Mesenchymal stem cell (in vitro differentiated cells and primary cell): ENCODE data around the gene HMGCLL1.

Source experiments
- DNase-seq: peaks from one replicate; pipeline ENCODE4 v3.0.0-alpha.2; 2013
- H2AFZ ChIP-seq: one replicate; pipeline ENCODE4 v1.6.1; 2013; ENCODE audit warnings: low read depth, mild to moderate bottlenecking, control low read depth, inconsistent platforms, low read length, moderate library complexity
- H2AK5ac ChIP-seq: 2 replicates; pipeline ENCODE4 v1.6.1; 2013; ENCODE audit warnings: low read length, moderate library complexity, mild to moderate bottlenecking, inconsistent platforms; ENCODE audit not compliant: severe bottlenecking
- H2BK120ac ChIP-seq: one replicate; pipeline ENCODE4 v1.6.1; 2013; ENCODE audit warnings: low read depth, mild to moderate bottlenecking, inconsistent platforms, low read length, moderate library complexity
- H2BK12ac ChIP-seq, 2 experiments: one replicate each; pipeline ENCODE4 v1.6.1; 2013; ENCODE audit warnings: inconsistent platforms in 2 of 2, low read length in 2 of 2, mild to moderate bottlenecking in 2 of 2, moderate library complexity in 2 of 2, control low read depth in 1 of 2
- H2BK15ac ChIP-seq: one replicate; pipeline ENCODE4 v1.6.1; 2013; ENCODE audit warnings: mild to moderate bottlenecking, low read depth, inconsistent platforms; ENCODE audit not compliant: poor library complexity, severe bottlenecking
- H2BK5ac ChIP-seq: 2 replicates; pipeline ENCODE4 v1.6.1; 2013; ENCODE audit warnings: low read depth, mild to moderate bottlenecking, low read length, control low read depth, inconsistent platforms; ENCODE audit not compliant: poor library complexity, severe bottlenecking
- H3K14ac ChIP-seq, 2 experiments: one replicate each; pipeline ENCODE4 v1.6.1; 2013; ENCODE audit warnings: inconsistent platforms in 2 of 2, low read length in 2 of 2, control low read depth in 1 of 2, mild to moderate bottlenecking in 1 of 2, moderate library complexity in 1 of 2
- H3K18ac ChIP-seq, 2 experiments: one replicate each; pipeline ENCODE4 v1.6.1; 2013; ENCODE audit warnings: inconsistent platforms in 2 of 2, low read length in 2 of 2, control low read depth in 1 of 2, low read depth in 1 of 2, mild to moderate bottlenecking in 1 of 2
- H3K23ac ChIP-seq, 2 experiments: one replicate each; pipeline ENCODE4 v1.6.1; 2013; ENCODE audit warnings: inconsistent platforms in 2 of 2, low read length in 2 of 2, mild to moderate bottlenecking in 2 of 2, moderate library complexity in 2 of 2, control low read depth in 1 of 2
- H3K27ac ChIP-seq: 2 replicates; pipeline ENCODE4 v1.5.1; 2013; ENCODE audit warnings: mild to moderate bottlenecking, moderate library complexity, low read length, control low read depth, inconsistent platforms; ENCODE audit not compliant: poor library complexity, severe bottlenecking
- H3K27me3 ChIP-seq, 2 experiments: 2 replicates each; pipeline versions ENCODE4 v1.6.1 to v1.7.0; 2013; ENCODE audit warnings: low read length in 2 of 2, mild to moderate bottlenecking in 2 of 2, moderate library complexity in 2 of 2, control low read depth in 1 of 2, inconsistent platforms in 1 of 2; ENCODE audit not compliant: control insufficient read depth in 1 of 2, insufficient read depth in 1 of 2
- H3K36me3 ChIP-seq, 2 experiments: 2 replicates each; pipeline versions ENCODE4 v1.6.1 to v1.7.0; 2013; ENCODE audit warnings: low read length in 2 of 2, control low read depth in 1 of 2, inconsistent platforms in 1 of 2, low read depth in 1 of 2, mild to moderate bottlenecking in 1 of 2; ENCODE audit not compliant: insufficient read depth in 2 of 2, control insufficient read depth in 1 of 2
- H3K4ac ChIP-seq, 2 experiments: one replicate each; pipeline ENCODE4 v1.6.1; 2013; ENCODE audit warnings: inconsistent platforms in 2 of 2, low read length in 2 of 2, mild to moderate bottlenecking in 2 of 2, moderate library complexity in 2 of 2, control low read depth in 1 of 2, low read depth in 1 of 2
- H3K4me1 ChIP-seq: 2 replicates; pipeline ENCODE4 v1.6.1; 2013; ENCODE audit warnings: low read depth, low read length, control low read depth; ENCODE audit not compliant: control insufficient read depth, insufficient read depth
- H3K4me2 ChIP-seq: 2 replicates; pipeline ENCODE4 v1.6.1; 2013; ENCODE audit warnings: low read length, mild to moderate bottlenecking, inconsistent platforms; ENCODE audit not compliant: poor library complexity, severe bottlenecking
- H3K4me3 ChIP-seq, 2 experiments: 2 replicates each; pipeline versions ENCODE4 v1.5.1 to v1.7.0; 2013; ENCODE audit warnings: low read length in 2 of 2, mild to moderate bottlenecking in 2 of 2, control low read depth in 1 of 2, low read depth in 1 of 2; ENCODE audit not compliant: insufficient read depth in 1 of 2
- H3K79me1 ChIP-seq: replicated peaks from 2 replicates; pipeline ENCODE4 v1.6.1; 2013; ENCODE audit warnings: mild to moderate bottlenecking, control low read depth, low read length, inconsistent platforms; ENCODE audit not compliant: poor library complexity, severe bottlenecking
- H3K9ac ChIP-seq: 2 replicates; pipeline ENCODE4 v1.7.0; 2013; ENCODE audit warnings: mild to moderate bottlenecking, low read length, moderate library complexity
- H3K9me3 ChIP-seq: 2 replicates; pipeline ENCODE4 v1.7.0; 2013; ENCODE audit warnings: mild to moderate bottlenecking, low read length; ENCODE audit not compliant: control insufficient read depth
- H4K8ac ChIP-seq: one replicate; pipeline ENCODE4 v1.6.1; 2013; ENCODE audit warnings: inconsistent platforms, mild to moderate bottlenecking, low read length, moderate library complexity
- H4K91ac ChIP-seq: one replicate; pipeline ENCODE4 v1.6.1; 2013; ENCODE audit warnings: mild to moderate bottlenecking, low read length, inconsistent platforms
- WGBS: methylation state at CpG from one replicate; pipeline ENCODE4 v1.1.7; 2013; ENCODE audit warnings: mixed read lengths; 5-methylcytosine and 5-hydroxymethylcytosine counted together

Gene HMGCLL1

DNA sequence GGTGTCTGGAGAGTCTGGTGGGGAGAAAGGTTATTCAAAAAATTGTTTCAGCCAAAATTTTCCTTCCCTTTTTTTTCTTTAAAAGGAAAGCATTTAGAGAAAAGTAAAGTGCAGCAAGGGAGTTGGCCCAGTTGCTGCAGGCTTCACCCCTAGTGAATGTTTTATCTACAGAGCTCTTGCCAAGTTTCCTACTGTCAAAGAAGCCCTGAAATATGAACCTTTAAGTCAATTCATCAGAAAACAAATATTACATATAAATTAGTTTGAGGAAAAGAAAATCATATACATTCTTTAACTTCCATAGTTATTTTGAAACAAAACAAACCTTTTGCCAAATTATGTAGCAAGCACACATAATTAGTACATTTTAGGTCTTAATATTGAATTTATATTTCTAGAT, 25.0 kb upstream of the HMGCLL1 start:
- no peak overlapping the region for H2AFZ ChIP-seq
- no peak overlapping the region for H4K91ac ChIP-seq
- no peak overlapping the region for H2AK5ac ChIP-seq
- H4K8ac ChIP-seq, result no peak overlapping the region
- H3K4me3 ChIP-seq, result no peak overlapping the region
- no peak for DNase-seq
- H2BK120ac ChIP-seq, result no peak overlapping the region
- no peak overlapping the region for H3K14ac ChIP-seq
- H3K9ac ChIP-seq, result no peak overlapping the region
- no peak overlapping the region for H3K23ac ChIP-seq
- no peak overlapping the region for H2BK5ac ChIP-seq
- H3K4me1 ChIP-seq, result peaks cover 2% of the 10 kb centered on the region
- H2BK15ac ChIP-seq, result no peak overlapping the region
- H3K18ac ChIP-seq, result no peak overlapping the region
- no peaks in the 10 kb centered on the region for H3K79me1 ChIP-seq
- H3K27ac ChIP-seq, result no peak overlapping the region
- H3K4me2 ChIP-seq, result no peak overlapping the region
- no peaks in the 10 kb centered on the region for H3K27me3 ChIP-seq
- no peaks in the 10 kb centered on the region for H3K36me3 ChIP-seq
- no peak overlapping the region for H3K4ac ChIP-seq
- no peak overlapping the region for H2BK12ac ChIP-seq
- H3K9me3 ChIP-seq, result no peaks in the 10 kb centered on the region

DNA sequence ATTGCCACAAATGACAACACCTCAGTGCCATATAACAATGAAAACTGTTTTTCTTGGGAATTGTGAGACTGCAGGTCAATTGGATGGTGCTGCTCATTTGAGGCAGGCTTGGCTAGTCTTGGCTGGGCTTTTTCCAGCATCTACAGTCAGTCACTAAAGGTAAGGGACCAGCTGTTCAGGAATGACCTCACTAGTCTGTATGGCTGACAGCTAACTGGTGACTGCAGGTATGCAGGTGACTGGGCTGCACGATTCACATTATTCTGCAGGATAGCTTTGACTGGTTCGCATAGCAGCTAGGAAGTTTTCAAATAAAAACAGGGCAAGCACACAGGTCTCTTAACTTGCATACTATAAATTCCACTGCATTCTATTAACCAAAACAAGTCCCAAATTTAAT, 22.1 kb upstream of the HMGCLL1 start:
- Histone ChIP-seq H3K4me3 (no peak overlapping the region), H3K27ac (no peak overlapping the region), H3K18ac (no peak overlapping the region), H2BK5ac (no peak overlapping the region), H3K4me1 (peaks cover 2% of the 10 kb centered on the region), H3K9ac (no peak overlapping the region), H3K23ac (no peak overlapping the region), H3K79me1 (no peaks in the 10 kb centered on the region), H2BK15ac (no peak overlapping the region), H3K4me2 (no peak overlapping the region), H4K8ac (peak overlapping the region; percentile 49), H2BK120ac (no peak overlapping the region), H4K91ac (no peak overlapping the region), H3K9me3 (no peaks in the 10 kb centered on the region), H3K27me3 (no peaks in the 10 kb centered on the region), H3K36me3 (no peaks in the 10 kb centered on the region), H2AFZ (no peak overlapping the region), H3K4ac (peak overlapping the region in 1 of 2 experiments; percentile 51), H2BK12ac (no peak overlapping the region), H3K14ac (no peak overlapping the region), H2AK5ac (no peak overlapping the region)
- no peak for DNase-seq
- WGBS, result 73% methylated on average over 2 of the region's 2 CpGs

DNA sequence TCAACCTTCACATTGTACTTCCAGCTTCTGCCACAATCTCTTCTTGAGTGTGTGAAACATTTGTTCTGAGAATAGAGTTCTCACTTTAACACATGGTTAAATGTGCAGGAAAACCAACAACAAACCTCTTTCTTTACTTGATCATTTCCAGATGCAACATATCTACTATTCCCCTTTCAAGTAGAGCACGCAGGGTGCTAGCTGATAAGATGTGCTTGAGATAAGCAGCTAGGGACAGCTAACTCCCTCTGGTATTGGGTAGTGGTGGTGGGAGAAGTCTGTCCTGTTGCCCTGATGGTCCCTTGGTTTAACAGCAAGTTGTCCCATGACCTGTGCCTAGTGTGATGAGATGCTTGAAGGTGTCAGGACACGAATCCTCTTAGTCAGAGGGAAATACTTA, 15.4 kb upstream of the HMGCLL1 start:
- Histone ChIP-seq H3K14ac (no peak overlapping the region), H4K91ac (no peak overlapping the region), H3K9ac (no peak overlapping the region), H3K27me3 (no peaks in the 10 kb centered on the region), H2BK12ac (no peak overlapping the region), H3K79me1 (no peaks in the 10 kb centered on the region), H3K4me2 (no peak overlapping the region), H2AFZ (no peak overlapping the region), H3K4ac (no peak overlapping the region), H3K27ac (no peak overlapping the region), H4K8ac (no peak overlapping the region), H3K4me1 (no peaks in the 10 kb centered on the region), H2BK15ac (no peak overlapping the region), H2BK120ac (no peak overlapping the region), H3K18ac (no peak overlapping the region), H2AK5ac (no peak overlapping the region), H3K9me3 (no peaks in the 10 kb centered on the region), H2BK5ac (no peak overlapping the region), H3K4me3 (no peak overlapping the region), H3K23ac (no peak overlapping the region), H3K36me3 (no peaks in the 10 kb centered on the region)
- WGBS, result 55% methylated on average over 1 of the region's 2 CpGs
- DNase-seq, result no peak

DNA sequence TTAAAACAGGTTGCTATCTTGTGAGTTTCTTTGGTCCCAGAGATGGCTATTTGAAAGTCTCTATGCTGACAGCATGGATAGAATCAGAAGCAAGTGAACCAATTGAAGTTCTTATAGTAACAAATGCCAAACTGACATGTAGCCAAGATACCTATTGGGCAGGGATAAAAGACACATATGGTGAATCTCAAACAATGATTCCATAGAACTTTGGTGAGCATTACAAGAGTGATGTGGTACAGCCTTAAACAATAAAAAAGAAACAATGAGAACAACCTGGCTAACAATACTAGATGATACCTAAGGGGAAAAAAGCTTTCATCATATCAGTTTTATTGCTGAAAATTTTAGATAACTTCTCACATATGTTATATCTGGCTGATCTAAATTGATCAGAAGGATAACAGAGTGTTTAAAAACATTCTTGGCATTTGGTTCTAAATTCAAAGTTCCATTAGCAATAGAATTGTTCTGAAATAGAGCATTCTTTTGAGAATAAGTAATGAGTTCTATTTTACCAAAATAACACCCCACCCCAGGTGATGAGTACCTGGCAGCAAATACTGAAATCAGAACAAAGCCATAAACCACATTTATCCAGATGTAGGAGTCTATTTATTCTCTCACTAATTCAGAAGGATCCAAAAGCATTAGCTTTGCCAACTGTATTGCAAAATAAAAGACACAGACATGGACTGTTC, 5.8 kb upstream of the HMGCLL1 start:
- Histone ChIP-seq H4K8ac (no peak overlapping the region), H3K23ac (no peak overlapping the region), H2BK5ac (no peak overlapping the region), H3K27ac (no peak overlapping the region), H2AK5ac (no peak overlapping the region), H2AFZ (no peak overlapping the region), H3K9me3 (no peaks in the 10 kb centered on the region), H4K91ac (no peak overlapping the region), H3K18ac (no peak overlapping the region), H3K36me3 (no peaks in the 10 kb centered on the region), H3K79me1 (no peaks in the 10 kb centered on the region), H3K9ac (no peak overlapping the region), H3K14ac (no peak overlapping the region), H2BK120ac (no peak overlapping the region), H3K4ac (no peak overlapping the region), H2BK15ac (no peak overlapping the region), H2BK12ac (no peak overlapping the region), H3K4me1 (no peaks in the 10 kb centered on the region), H3K27me3 (no peaks in the 10 kb centered on the region), H3K4me2 (no peak overlapping the region), H3K4me3 (no peak overlapping the region)
- no peak for DNase-seq
